ENCODE measurements around the gene WDFY2.

WDFY2 gene

GRCh38 chr13:51795419-51795818, 211.2 kb downstream of the WDFY2 start:
- no peak for DNase-seq (ENCODE audit: low read depth)
- no peak overlapping the region for H3K4me3 ChIP-seq (ENCODE audit: low read length)
- no peak for TF ChIP-seq CTCF (conservative IDR thresholded peaks at IDR 0.05; ENCODE audit: low read depth, low read length)

GRCh38 chr13:51796546-51796945, 212.3 kb downstream of the WDFY2 start:
- DNase-seq (ENCODE audit: low read depth), result no peak
- no peak for TF ChIP-seq CTCF (conservative IDR thresholded peaks at IDR 0.05; ENCODE audit: low read depth, low read length)

GRCh38 chr13:51797664-51798488, 213.6 kb downstream of the WDFY2 start:
- no peak for DNase-seq (ENCODE audit: low read depth)
- peak; percentile 55 for TF ChIP-seq CTCF (conservative IDR thresholded peaks at IDR 0.05; ENCODE audit: low read depth, low read length)
- H3K4me3 ChIP-seq (ENCODE audit: low read length), result no peak overlapping the region

More at GRCh38 chr13:51796546-51796945, 212.3 kb downstream of the WDFY2 start:
- no peak overlapping the region for H3K4me3 ChIP-seq (ENCODE audit: low read length)

GRCh38 chr13:51799261-51799660, 215.0 kb downstream of the WDFY2 start:
- DNase-seq (ENCODE audit: low read depth), result no peak
- no peak for TF ChIP-seq CTCF (conservative IDR thresholded peaks at IDR 0.05; ENCODE audit: low read depth, low read length)
- H3K4me3 ChIP-seq (ENCODE audit: low read length), result no peak overlapping the region

- no peak overlapping the region for H3K4me3 ChIP-seq (ENCODE audit: low read length)
- no peak for DNase-seq (ENCODE audit: low read depth)
- TF ChIP-seq CTCF (conservative IDR thresholded peaks at IDR 0.05; ENCODE audit: low read depth, low read length), result no peak
Measured at GRCh38 chr13:51800486-51800885, 216.2 kb downstream of the WDFY2 start.

- TF ChIP-seq CTCF (conservative IDR thresholded peaks at IDR 0.05; ENCODE audit: low read depth, low read length), result no peak
- no peak for DNase-seq (ENCODE audit: low read depth)
- H3K4me3 ChIP-seq (ENCODE audit: low read length), result no peak overlapping the region
Measured at GRCh38 chr13:51801631-51802099, 217.4 kb downstream of the WDFY2 start.
